ENCODE measurements around the gene ARFGAP1. TPM values are rescaled to one million over a fixed set of nuclear protein-coding genes. Genes with fewer than 3 reads are reported as not detected.

The ARFGAP1 gene
- total RNA-seq, 3 donors from 2014 or later = 76.5 to 85.8 (median 82.4) TPM

DNA sequence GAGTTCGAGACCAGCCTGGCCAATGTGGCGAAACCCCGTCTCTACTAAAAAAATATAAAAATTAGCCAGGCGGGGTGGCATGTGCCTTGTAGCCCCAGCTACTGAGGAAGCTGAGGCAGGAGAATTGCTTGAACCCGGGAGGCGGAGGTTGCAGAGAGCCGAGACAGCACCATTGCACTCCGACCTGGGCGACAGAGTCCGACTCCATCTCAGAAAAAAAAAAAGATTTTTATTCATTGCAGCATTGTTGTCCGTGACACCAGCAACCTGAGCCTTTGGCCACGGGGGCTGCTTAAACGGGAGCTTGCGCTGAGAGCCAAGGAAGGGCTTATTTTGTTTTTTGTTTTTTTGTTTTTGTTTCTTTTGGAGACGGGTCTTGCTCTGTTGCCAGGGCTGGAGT lies 7.3 kb downstream of the ARFGAP1 start:
- Histone ChIP-seq H3K4me3 (no peak overlapping the region), H3K4me1 (ENCODE audit: low read depth) (no peaks in the 10 kb centered on the region), H3K36me3 (ENCODE audit: low read depth) (no peaks in the 10 kb centered on the region), H3K9me3 (no peaks in the 10 kb centered on the region)
- DNase-seq (no peak), ATAC-seq (no peak)
- TF ChIP-seq, protein P1, sequence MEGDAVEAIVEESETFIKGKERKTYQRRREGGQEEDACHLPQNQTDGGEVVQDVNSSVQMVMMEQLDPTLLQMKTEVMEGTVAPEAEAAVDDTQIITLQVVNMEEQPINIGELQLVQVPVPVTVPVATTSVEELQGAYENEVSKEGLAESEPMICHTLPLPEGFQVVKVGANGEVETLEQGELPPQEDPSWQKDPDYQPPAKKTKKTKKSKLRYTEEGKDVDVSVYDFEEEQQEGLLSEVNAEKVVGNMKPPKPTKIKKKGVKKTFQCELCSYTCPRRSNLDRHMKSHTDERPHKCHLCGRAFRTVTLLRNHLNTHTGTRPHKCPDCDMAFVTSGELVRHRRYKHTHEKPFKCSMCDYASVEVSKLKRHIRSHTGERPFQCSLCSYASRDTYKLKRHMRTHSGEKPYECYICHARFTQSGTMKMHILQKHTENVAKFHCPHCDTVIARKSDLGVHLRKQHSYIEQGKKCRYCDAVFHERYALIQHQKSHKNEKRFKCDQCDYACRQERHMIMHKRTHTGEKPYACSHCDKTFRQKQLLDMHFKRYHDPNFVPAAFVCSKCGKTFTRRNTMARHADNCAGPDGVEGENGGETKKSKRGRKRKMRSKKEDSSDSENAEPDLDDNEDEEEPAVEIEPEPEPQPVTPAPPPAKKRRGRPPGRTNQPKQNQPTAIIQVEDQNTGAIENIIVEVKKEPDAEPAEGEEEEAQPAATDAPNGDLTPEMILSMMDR (IDR thresholded peaks at IDR 0.05) = no peak
- intact Hi-C loops (cut with DNase I, micrococcal nuclease) = no loop called here

DNA sequence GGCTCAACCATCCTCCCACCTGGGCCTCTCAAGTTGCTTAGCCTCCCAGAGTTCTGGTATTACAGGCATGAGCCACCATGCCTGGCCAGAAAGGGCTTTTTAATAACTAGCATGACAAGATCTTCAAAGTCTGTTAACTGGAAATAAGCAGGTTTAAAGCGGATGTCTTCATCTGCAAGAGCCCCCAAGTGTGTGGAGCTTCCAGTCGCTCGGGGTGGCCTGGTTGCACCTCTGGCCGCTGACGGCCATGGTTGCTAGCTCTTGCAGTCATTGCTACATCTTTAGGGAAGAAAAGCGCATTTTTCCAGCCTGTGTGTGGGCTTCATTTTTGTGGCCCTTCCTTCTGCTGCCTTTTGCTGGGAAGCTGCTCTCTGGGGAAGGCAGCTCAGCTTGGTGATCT lies 7.8 kb downstream of the ARFGAP1 start:
- H3K36me3 ChIP-seq (ENCODE audit: low read depth) = no peaks in the 10 kb centered on the region
- no peak for ATAC-seq

DNA sequence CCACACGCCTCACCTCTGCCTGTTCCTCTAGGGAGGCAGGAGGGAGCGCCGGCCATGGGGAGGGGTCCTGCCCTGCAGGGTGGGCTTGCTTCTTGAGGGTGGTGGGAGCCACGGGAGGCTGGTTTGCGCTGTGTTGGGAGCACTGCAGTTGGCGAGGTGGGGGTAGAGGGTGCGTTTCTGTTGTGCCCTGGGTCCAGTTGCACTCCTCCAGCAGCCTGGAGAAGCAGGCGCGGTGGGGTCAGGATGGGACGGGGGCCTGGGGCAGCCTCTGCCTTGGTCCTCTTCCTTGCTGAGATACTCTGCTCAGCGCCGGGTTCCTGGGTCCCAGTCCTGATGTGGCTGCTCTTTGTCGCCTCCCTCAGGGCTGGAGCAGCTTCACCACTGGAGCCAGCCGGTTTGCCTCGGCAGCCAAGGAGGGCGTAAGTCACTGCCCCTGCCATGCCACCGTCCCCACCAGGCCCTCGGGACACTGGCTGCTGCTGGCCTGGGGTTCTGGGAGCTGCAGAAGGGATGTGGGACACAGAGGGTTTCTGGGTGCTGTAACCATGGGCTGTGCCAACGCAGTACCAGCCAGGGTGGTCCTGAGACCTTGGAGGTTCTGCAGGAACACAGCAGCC lies 8.4 kb downstream of the ARFGAP1 start:
- DNase-seq (no peak), ATAC-seq (no peak)
- Histone ChIP-seq H3K4me1 (ENCODE audit: low read depth) (no peaks in the 10 kb centered on the region), H3K4me3 (no peak overlapping the region), H3K9me3 (no peaks in the 10 kb centered on the region), H3K36me3 (ENCODE audit: low read depth) (no peaks in the 10 kb centered on the region)
- TF ChIP-seq, protein P1 (IDR thresholded peaks at IDR 0.05) = no peak
- intact Hi-C loops (cut with DNase I, micrococcal nuclease) = no loop called here

More for the DNA sequence above, 7.8 kb downstream of the ARFGAP1 start:
- intact Hi-C loops (cut with DNase I, micrococcal nuclease) = no loop called here
- H3K4me1 ChIP-seq (ENCODE audit: low read depth) = no peaks in the 10 kb centered on the region
- TF ChIP-seq, protein P1 (IDR thresholded peaks at IDR 0.05) = no peak
- H3K9me3 ChIP-seq = no peaks in the 10 kb centered on the region
- no peak for DNase-seq
- H3K4me3 ChIP-seq = no peak overlapping the region

DNA sequence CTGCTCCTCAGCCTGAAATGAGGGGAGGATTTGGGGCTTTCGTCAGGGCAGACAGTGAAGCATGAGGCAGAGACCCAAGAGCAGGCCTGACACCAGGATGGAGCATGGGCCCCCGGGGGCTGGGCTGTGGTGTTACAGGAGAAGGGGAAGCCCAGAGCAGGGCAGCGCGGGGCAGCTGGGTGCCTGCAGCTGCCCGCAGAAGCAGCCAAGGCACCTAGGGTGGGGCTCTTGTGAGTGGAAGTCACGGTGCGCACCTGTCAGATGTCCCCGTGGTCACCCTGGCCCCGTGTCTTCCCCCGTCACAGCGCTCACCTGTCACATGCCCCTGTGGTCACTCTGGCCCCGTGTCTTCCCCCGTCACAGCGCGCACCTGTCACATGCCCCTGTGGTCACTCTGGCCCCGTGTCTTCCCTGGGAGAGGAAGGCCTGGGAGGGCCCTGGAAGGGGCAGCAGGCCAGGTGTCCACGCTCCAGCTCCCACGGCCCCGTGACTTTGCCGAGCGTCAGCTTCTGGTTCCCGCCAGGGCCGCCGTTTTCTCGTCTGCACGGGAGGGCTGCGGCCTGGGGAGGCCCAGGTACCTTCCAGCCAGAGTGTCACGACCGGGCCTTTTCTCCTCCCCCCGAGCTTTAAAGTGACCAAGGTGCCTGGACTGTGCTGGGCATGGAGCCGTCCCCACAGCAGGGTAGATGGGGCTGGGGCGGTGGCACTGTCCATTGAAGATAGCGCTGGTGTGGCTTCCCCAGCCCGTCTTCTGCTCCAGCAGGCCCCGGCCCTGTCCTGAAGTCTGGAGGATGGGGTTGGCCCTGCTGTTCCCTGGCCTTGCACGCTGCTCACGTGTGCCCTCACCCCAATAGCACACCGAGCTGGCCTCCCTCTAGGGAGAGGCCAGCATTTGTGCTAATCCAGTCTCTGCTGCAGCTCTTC lies 9.4 kb downstream of the ARFGAP1 start:
- no peaks in the 10 kb centered on the region for H3K36me3 ChIP-seq (ENCODE audit: low read depth)
- TF ChIP-seq, protein P1 (IDR thresholded peaks at IDR 0.05) = no peak
- H3K4me1 ChIP-seq (ENCODE audit: low read depth) = no peaks in the 10 kb centered on the region
- DNase-seq (no peak), ATAC-seq (no peak)
- no peaks in the 10 kb centered on the region for H3K9me3 ChIP-seq
- intact Hi-C loops (cut with DNase I, micrococcal nuclease) = no loop called here
- no peak overlapping the region for H3K4me3 ChIP-seq

DNA sequence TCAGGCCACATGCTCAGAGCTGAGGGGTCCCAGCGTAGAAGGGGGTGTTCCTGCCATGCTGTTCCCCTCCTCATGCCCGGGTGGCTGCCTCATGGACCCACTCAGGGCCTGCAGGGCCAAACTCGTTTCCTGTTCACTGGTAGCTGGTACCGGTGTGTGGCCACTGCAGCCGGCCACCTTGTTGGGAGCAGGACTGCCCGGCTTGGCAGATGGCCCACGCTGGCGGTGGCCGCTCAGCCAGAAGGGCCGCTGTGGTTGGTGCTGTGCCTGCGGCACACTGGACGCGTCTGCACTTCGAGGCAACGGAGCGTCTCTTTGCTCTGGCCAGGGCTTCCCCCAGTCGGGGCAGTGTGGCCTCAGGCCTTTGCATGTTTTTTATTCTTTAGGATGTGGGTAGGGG lies 10.3 kb downstream of the ARFGAP1 start:
- DNase-seq = no peak
- no peaks in the 10 kb centered on the region for H3K36me3 ChIP-seq (ENCODE audit: low read depth)
- ATAC-seq = no peak
- no peak overlapping the region for H3K4me3 ChIP-seq
- no peaks in the 10 kb centered on the region for H3K4me1 ChIP-seq (ENCODE audit: low read depth)
- no peaks in the 10 kb centered on the region for H3K9me3 ChIP-seq
- TF ChIP-seq, protein P1 (IDR thresholded peaks at IDR 0.05) = no peak
- intact Hi-C loops (cut with DNase I, micrococcal nuclease) = no loop called here
